ENCODE results near the gene CCL5.

Gene CCL5

DNA sequence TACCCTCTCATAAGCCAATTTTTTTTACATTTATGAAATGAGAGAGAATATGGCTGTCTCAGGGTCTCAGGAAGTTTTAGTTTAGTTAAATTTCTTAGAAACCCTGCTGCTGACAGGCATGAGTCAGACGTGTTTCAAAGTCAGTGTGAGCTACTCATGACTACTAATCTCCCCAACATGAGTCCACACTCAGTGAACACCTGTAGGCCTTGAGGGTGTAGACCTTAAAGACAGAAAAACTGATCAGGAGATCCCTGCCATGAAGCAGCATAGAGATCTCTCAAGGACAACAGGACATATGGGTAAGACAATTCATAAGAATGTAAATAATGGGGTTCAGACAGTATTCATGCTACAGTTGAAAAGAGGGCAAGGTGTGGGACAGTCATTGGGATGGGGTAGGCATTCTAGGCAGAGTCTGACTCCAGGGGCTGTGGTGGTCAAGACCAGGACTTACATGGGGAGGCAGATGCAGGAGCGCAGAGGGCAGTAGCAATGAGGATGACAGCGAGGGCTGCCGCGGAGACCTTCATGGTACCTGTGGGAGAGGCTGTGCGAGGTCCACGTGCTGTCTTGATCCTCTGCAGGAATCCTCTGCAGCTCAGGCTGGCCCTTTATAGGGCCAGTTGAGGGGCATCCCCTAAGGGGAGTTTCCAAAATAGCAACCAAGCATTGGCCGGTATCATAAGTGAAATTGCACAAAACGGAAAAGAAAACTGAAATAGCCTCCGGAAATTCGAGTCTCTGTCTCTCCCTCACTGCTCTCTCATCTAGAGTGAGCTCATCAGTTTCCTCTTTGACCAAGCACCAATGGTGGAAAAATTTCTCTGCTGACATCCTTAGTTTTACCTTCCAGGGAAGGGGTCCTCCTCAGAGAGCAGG lies at the start of gene CCL5:
CCL5 (minus strand) TSS at position 588 of the 882 bp plus-strand sequence.
- peak; percentile 32 for DNase-seq (ENCODE audit: low read depth)

- DNase-seq (ENCODE audit: low read depth) = no peak
Measured at GRCh38 chr17:35927714-35928113, 47.6 kb upstream of the CCL5 start.

DNA sequence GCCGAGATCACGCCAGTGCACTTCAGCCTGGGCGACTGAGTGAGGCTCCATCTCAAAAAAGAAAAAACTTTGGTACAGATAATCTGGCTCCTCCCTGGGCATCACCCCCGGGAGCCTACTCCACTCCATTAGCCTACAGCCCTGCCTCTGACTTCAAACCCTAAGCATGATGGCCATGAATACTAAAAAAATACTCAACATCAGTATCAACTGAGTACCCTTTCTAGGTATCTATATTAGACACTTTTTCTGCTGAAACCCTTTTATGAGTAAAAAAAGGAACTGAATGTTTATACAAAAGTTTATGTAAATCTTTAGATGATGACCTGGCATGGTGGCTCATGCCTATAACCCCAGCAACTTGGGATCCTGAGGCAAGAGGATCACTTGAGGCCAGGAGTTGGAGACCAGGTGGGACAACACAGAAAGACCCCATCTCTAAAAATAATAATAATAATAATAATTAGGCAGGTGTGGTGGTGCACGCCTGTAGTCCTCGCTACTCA lies 43.5 kb upstream of the CCL5 start:
- DNase-seq (ENCODE audit: low read depth) = no peak

DNA sequence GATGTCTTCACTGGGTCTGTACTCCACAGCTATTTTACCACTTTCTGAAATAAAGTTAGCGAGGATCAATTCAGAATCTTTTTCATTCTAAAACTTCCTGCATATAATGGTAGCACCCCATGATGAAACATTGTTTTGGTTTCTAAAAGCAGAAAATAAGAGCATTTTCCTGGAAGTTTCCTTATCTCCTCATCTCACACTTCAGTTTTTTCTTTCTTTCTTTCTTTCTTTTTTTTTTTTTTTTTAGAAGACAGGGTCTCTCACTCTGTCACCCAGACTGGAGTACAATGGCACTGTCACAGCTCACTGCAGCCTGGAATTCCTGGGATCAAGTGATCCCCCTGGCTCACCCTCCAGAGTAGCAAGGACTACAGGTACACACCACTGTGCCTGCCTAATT lies 40.1 kb upstream of the CCL5 start:
- no peak for DNase-seq (ENCODE audit: low read depth)

DNA sequence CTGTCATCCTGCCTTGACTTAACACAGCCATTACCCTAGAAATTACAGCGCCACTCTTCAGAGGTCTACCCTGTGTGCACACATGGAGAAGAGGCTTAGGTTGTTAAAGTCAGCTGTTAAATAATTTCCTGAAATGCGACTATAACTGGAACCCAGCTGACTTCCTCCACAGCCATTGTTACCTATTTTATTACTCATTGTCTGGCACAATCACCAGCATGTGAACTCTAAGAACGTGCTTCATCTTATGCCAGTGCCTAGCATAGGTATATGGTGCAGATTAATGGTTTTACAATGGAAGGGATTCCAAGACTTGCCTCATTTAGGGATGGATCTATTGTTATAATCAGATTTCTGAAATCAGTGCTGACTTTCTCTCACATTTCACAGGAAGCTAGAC lies 38.5 kb upstream of the CCL5 start:
- DNase-seq (ENCODE audit: low read depth) = no peak

GRCh38 chr17:35917519-35918213 lies 37.5 kb upstream of the CCL5 start:
- DNase-seq (ENCODE audit: low read depth) = no peak

DNA sequence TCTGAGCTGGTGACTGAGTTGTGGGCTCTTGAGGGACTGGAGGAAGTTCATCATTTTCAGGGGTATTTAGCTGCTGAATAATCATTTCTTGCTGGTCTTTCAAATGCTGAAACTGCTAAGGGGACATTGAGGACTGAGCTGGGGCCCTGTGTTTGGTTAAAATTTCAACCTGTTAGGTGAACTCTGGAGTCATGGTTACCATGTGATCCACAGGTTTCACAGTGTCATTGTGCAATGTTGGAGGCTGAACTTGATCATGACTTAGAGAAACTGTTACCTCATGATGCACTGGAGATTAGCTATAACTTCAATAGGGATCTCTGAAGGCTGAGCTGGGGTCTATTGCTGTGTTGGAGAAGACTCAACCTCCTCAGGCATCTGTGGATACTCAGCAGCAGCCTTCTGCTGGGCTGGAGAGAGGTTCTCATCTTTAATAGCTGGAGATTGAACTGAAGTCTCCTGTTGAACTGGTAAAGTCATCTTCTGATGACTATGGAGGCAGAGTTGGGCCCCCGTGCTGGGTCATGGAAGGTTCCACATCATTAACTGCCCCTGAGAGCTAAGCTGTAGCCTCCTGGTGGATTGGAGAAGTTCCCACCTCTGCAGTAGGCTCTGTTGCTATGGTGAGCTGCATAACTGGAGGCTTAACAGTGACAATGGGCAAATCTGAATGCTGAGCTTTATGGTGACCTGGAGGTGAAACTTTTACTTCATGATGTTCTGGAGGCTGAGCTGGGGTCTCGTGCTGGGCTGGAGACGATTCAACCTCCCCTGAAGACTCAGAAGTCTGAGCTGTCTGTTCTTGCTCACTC lies 35.2 kb upstream of the CCL5 start:
- no peak for DNase-seq (ENCODE audit: low read depth)

DNA sequence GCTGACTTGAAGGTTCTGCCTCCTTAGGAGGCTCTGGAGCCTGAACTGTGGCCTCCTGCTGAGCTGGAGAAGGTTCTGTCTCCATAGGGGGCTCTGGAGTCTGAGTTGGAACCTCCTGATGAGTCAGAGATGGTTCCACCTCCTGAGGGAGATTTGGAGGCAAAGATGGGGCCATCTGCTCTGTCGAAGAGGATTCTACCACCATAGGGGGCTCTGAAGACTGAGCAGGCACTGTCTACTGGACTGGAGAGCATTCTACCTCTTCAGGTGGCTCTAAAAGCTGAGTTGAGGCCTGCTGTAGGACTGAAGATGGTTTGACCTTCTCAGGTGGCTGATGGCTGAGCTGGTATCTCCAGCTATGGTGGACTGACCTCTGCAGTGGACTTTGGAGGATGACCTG lies 34.2 kb upstream of the CCL5 start:
- DNase-seq (ENCODE audit: low read depth) = no peak

GRCh38 chr17:35913609-35914008 lies 33.4 kb upstream of the CCL5 start:
- DNase-seq (ENCODE audit: low read depth) = no peak

DNA sequence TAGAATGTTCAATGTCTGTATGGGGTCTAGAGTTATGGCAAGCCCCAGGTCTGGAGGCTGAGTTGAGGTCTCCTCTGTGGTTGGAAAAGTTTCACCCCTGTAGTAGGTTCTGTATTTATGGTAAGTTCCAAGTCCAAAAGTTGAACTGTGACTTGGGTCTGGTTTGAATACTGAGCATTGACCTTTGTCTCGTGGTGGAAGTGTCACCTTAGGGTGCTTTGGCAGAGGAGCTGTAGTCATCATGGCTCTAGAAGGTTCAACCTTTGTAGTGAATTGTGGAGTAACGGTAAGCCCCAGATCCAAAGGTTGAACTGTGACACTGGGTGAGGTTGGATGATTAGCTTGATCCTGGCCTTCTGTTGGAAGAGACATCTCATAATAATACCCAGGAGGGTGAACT lies 32.8 kb upstream of the CCL5 start:
- DNase-seq (ENCODE audit: low read depth) = no peak

GRCh38 chr17:35912339-35912912 lies 32.3 kb upstream of the CCL5 start:
- DNase-seq (ENCODE audit: low read depth) = no peak

- no peak for DNase-seq (ENCODE audit: low read depth)
Measured at GRCh38 chr17:35909408-35909807, 29.2 kb upstream of the CCL5 start.

GRCh38 chr17:35907691-35908090 lies 27.5 kb upstream of the CCL5 start:
- no peak for DNase-seq (ENCODE audit: low read depth)

- DNase-seq (ENCODE audit: low read depth) = no peak
Measured at GRCh38 chr17:35906926-35907637, 26.9 kb upstream of the CCL5 start.

DNA sequence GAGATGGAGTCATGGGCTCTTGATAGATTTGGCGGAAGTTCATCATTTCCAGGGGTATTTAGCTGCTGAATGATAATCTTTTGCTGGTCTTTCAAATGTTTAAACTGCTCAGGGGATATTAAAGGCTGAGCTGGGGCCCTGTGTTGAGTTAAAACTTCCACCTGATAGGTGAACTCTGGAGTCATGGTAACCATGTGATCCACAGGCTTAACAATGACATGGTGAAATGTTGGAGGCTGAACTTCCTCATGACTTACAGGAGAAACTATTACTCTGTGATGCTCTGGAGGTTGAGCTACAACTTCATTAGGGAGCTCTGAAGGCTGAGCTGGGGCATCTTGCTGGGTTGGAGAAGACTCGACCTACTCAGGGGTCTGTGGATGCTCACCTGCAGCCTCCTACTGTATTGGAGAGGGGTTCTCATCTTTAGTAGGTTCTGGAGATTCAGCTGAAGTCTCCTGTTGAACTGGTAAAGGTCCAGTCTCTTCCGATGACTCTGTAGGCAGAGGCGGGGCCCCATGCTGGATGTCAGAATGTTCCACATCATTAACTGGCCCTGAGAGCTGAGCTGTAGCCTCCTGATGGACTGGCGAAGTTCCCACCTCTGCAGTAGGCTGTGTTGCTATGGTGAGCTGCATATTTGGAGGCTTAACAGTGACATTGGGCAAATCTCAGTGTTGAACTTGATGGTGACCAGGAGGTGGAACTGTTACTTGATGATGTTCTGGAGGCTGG lies 26.2 kb upstream of the CCL5 start:
- DNase-seq (ENCODE audit: low read depth) = no peak

DNA sequence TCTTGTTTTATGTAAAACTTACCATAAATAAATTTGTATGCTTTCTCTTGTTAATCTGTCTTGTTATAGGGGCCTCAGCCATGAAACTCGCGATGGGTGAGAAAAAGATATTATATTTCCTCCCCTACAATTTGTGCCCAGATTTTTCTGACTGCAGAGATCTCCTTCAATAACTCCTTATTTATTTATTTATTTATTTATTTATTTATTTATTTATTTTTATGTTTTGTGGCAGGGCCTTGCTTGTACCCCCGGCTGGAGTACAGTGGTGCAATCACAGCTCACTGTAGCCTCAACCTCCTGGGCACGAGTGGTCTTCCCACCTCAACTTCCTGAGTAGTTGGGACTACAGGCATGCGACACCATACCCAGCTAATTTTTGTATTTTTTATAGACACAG lies 23.3 kb upstream of the CCL5 start:
- no peak for DNase-seq (ENCODE audit: low read depth)

GRCh38 chr17:35901631-35902175 lies 21.5 kb upstream of the CCL5 start:
- no peak for DNase-seq (ENCODE audit: low read depth)

DNA sequence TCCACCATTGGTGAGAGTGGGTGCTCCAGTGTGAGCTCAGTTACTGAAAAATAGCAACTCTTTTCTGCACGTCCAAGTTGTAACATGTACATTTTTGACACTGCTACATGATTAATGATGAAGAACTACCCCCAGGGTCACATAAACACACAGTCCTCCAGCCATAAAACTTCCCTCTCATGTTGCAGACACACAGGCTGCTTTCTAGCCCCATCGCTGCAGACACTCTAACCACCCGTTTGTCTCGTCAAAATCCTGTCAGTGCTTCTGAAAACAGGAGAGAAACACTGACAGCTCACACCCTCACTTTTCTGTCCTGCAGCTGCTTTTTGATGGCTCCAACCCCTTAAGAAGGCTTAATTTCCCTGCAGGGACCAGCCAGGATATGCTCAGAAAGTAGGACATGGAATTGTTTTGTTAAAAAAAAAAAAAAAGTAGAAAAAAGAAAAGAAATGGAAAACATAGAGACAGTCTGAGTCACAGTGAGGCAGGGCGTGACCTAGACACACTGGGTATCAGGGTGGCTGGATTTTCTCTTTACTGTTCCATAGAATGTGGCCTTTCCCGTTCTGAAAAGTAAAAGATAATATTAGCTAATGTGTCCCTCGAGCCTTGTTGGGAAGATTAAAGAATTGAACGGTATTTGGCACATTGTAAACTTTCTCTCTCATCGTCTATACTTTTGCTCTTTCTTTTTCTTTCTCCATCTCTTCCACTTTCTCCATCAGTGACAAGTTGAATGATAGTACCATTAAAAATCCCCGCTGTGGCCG lies 20.7 kb upstream of the CCL5 start:
- DNase-seq (ENCODE audit: low read depth) = no peak

DNA sequence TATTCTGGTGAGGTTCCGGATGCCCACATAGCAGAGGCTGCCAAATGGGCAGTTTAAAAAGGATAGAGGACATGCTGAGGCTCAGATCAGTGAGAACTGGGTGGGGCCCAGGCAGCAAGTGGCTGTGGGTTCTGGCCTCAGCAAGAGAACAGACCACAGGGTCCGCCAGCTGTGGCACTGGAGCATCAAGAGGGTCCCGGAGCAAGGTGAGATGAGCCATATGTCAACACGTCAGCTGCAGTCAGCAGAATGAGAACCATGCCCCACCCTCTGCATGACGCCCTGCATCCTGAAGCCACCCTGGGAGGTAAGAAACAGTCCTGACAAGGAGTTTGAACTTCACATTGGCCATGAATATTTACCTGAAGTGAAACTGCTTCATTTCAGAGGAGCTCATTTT lies 20.1 kb upstream of the CCL5 start:
- DNase-seq (ENCODE audit: low read depth) = no peak
